Stimulated activated naive CD8-positive, alpha-beta T cell treated with anti-CD3 and anti-CD28 coated beads, Interleukin-15, amount 100 ng/mL, for 72 hours (primary cell): ENCODE measurements around the gene ZNF622.
"Not testable (repeated sequence)": the region's sequence is repeated elsewhere in the genome, so short reads cannot be mapped to it uniquely, and the experiment has no call there.

Source experiments
- ATAC-seq: fragments of 150-1000 bp; cut with Tn5 transposase; 2 replicates; pipeline ENCODE4 v1.10.0; 2021; ENCODE audit warnings: mild to moderate bottlenecking, moderate library complexity
- DNase-seq, 2 donors: peaks; one replicate each; pipeline ENCODE4 v3.0.0; 2021 to 2022
- H3K27ac Mint-ChIP-seq, 2 donors: one replicate each; pipeline ENCODE4 v1.8.0; 2022; ENCODE audit warnings: mild to moderate bottlenecking in 2 of 2, mixed read lengths in 2 of 2, moderate library complexity in 2 of 2
- H3K27me3 Mint-ChIP-seq: one replicate; pipeline ENCODE4 v1.8.0; 2022; ENCODE audit warnings: mixed read lengths
- H3K4me1 Mint-ChIP-seq: one replicate; pipeline ENCODE4 v1.8.0; 2022; ENCODE audit warnings: mild to moderate bottlenecking, mixed read lengths
- H3K4me3 Mint-ChIP-seq, 2 donors: one replicate each; pipeline ENCODE4 v1.8.0; 2022; ENCODE audit warnings: mild to moderate bottlenecking in 2 of 2, mixed read lengths in 2 of 2, moderate library complexity in 1 of 2
- H3K9me3 Mint-ChIP-seq, 2 donors: one replicate each; pipeline ENCODE4 v1.8.0; 2022; ENCODE audit warnings: mixed read lengths in 2 of 2

The ZNF622 gene

DNA sequence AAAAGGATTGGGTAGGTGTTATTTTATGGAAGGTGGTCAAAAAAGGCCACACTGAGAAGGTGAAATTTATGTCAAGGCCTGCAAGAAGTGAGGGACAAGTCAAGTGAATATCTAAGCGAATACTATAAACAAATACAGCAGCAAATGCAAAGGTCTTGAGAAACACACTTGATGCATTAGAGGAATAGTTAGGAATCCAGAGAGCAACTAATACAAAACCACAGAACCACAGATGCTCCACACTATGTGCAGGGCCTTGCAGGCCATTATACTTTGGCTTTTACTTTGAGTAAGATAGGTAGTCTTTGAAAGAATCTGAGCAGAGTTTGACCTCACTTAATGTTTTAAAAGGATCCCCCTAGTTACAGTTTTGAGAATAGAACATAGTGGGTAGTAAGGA is 4.6 kb downstream of the ZNF622 start:
- Mint-ChIP-seq H3K27me3 (no peaks in the 10 kb centered on the region), H3K9me3 (no peaks in the 10 kb centered on the region), H3K4me1 (peaks cover 82% of the 10 kb centered on the region), H3K27ac (peak overlapping the region in 1 of 2 donors; percentile 69), H3K4me3 (peak overlapping the region; percentile 8 to 43)
- no peak for ATAC-seq
- DNase-seq: no peak

GRCh38 chr5:16459451-16459850 is 6.1 kb downstream of the ZNF622 start:
- DNase-seq (no peak), ATAC-seq (peak; percentile 10)
- H3K4me1 Mint-ChIP-seq: peaks cover 79% of the 10 kb centered on the region
- peak overlapping the region in 1 of 2 donors; percentile 41 for H3K27ac Mint-ChIP-seq
- H3K4me3 Mint-ChIP-seq: peak overlapping the region in 1 of 2 donors; percentile 4
- H3K9me3 Mint-ChIP-seq: no peaks in the 10 kb centered on the region
- H3K27me3 Mint-ChIP-seq: no peaks in the 10 kb centered on the region

- ATAC-seq (no peak), DNase-seq (no peak)
- Mint-ChIP-seq H3K27me3 (no peaks in the 10 kb centered on the region), H3K4me3 (peak overlapping the region in 1 of 2 donors; percentile 18), H3K9me3 (no peaks in the 10 kb centered on the region), H3K4me1 (peaks cover 66% of the 10 kb centered on the region), H3K27ac (peak overlapping the region in 1 of 2 donors; percentile 1)
These were observed 7.7 kb downstream of the ZNF622 start for GRCh38 chr5:16457853-16458252.

DNA sequence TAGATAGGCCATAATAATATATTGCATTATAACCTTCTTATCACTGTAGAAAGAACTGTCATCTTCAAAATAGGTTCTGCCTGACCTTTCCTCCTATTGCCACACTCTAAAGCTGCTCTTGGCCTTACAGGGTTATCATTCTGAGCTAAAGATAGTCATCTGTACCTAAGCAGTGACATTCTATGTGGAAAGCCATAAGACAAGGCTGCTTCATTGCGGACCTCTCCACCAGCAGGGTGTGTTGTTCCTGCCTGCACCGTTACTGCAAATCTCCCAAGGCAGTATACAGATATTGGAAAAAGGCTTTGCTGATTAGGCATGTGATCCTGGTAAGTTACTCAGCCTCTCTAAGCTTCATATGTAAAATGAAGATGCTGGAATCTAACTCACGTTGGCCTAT is 8.1 kb downstream of the ZNF622 start:
- no peak for DNase-seq
- Mint-ChIP-seq H3K27ac (no peak overlapping the region), H3K27me3 (no peaks in the 10 kb centered on the region), H3K9me3 (no peaks in the 10 kb centered on the region), H3K4me1 (peaks cover 64% of the 10 kb centered on the region), H3K4me3 (peak overlapping the region in 1 of 2 donors; percentile 18)
- no peak for ATAC-seq

DNA sequence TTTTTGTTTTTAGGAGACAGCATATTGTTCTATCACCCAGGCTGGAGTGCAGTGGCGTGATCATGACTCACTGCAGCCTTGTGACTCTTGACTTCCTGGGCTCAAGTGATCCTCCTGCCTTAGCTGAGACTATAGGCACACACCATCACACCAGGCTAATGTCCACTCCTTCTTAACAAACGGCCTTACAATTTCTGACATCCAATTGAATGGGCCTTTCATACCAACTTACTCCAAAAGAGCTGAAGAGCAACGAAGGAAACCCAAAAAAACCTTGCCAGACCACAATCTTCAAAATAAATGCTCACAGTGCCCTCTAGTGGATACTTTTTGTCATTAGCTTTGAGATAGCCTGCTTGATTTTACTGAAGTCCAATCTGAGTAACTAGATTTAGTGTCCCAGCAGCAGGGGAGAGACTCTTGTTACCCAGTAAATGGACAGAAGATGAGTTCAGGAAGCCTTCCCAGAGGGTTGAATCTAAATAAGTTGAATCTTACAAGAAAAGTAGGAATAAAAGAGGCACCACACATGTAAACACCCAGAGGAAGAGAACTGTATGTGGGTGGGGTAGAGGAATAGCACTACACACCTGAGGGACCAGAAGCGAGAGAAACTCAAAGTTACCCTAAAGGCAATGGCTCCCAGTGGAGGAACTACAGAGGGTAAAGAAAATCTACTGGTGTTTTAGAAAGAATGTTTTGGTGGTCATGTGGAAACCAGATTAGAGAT is 9.3 kb downstream of the ZNF622 start:
- peak; percentile 26 to 34 for DNase-seq
- no peaks in the 10 kb centered on the region for H3K27me3 Mint-ChIP-seq
- H3K9me3 Mint-ChIP-seq: no peaks in the 10 kb centered on the region
- H3K4me1 Mint-ChIP-seq: peaks cover 52% of the 10 kb centered on the region
- peak; percentile 90 for ATAC-seq
- peak overlapping the region; percentile 75 to 86 for H3K27ac Mint-ChIP-seq
- peak overlapping the region; percentile 53 to 58 for H3K4me3 Mint-ChIP-seq

DNA sequence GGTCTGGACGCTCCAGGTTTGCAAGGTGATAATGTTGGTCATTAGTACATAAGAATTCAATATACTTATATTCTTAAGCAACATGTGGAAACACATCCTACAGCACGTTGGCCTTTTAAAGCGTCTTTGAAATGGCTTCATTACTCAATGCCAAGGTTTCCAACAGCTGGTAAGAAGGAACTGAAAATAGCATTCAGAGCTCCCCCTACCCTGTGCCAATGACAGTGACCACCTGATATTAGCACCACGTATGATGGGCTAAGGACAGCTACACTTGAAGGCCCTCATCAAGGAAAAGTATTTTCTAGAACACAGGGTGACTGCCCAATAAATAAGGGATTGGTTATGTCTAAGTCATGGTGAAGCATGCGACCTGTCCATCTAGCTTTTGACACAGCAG is 9.9 kb downstream of the ZNF622 start:
- Mint-ChIP-seq H3K4me1 (peaks cover 46% of the 10 kb centered on the region), H3K4me3 (peak overlapping the region; percentile 53 to 58), H3K27ac (peak overlapping the region; percentile 75 to 86), H3K9me3 (no peaks in the 10 kb centered on the region), H3K27me3 (no peaks in the 10 kb centered on the region)
- DNase-seq (no peak), ATAC-seq (no peak)

GRCh38 chr5:16454686-16455085 is 10.9 kb downstream of the ZNF622 start:
- peaks cover 36% of the 10 kb centered on the region for H3K4me1 Mint-ChIP-seq
- peak overlapping the region in 1 of 2 donors; percentile 5 for H3K27ac Mint-ChIP-seq
- DNase-seq (no peak), ATAC-seq (no peak)
- no peak overlapping the region for H3K4me3 Mint-ChIP-seq
- H3K9me3 Mint-ChIP-seq: no peaks in the 10 kb centered on the region
- no peaks in the 10 kb centered on the region for H3K27me3 Mint-ChIP-seq

DNA sequence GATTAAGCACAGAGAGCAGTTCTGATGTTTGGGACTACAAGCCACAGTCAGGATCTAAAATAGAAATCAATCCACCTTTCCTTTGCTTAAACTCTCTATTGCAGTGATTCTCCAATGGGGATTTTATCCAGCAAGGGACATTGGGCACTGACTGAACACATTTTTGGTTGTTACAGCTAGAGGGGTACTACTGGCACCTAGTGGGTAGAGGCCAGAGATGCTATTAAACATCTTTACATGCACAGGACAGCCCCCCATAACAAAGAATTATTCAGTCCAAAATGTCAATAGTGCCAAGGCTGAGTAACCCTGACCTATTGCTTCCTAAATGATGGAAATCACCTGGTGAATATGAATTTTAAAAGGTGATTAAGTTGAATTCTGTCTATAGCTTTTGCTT is 12.0 kb downstream of the ZNF622 start:
- H3K4me1 Mint-ChIP-seq: peaks cover 27% of the 10 kb centered on the region
- H3K9me3 Mint-ChIP-seq: no peaks in the 10 kb centered on the region
- ATAC-seq: no peak
- no peak for DNase-seq
- H3K27ac Mint-ChIP-seq: no peak overlapping the region
- H3K4me3 Mint-ChIP-seq: no peak overlapping the region
- H3K27me3 Mint-ChIP-seq: no peaks in the 10 kb centered on the region

DNA sequence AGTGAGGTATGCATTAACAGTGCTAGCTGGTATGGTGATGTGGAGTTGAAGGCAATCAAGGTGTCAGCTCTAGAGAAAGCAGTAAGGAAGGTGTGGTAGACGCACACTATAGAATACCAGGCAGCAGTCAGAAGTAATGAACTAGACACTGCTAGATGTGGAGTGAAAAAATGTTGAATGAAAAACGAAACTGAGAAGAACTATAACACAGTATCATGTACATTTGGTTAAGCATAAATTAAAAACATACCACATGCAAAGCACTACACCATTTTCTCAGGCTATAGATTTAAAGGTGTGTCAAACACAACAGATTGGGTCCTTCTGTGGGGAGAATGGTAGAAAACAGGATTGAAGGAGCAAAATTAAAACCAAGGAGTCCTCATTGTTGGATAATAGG is 15.4 kb downstream of the ZNF622 start:
- ATAC-seq (no peak), DNase-seq (no peak)
- Mint-ChIP-seq H3K27me3 (no peaks in the 10 kb centered on the region), H3K27ac (peak overlapping the region in 1 of 2 donors; percentile 28), H3K4me1 (no peaks in the 10 kb centered on the region), H3K9me3 (no peaks in the 10 kb centered on the region), H3K4me3 (no peak overlapping the region)

DNA sequence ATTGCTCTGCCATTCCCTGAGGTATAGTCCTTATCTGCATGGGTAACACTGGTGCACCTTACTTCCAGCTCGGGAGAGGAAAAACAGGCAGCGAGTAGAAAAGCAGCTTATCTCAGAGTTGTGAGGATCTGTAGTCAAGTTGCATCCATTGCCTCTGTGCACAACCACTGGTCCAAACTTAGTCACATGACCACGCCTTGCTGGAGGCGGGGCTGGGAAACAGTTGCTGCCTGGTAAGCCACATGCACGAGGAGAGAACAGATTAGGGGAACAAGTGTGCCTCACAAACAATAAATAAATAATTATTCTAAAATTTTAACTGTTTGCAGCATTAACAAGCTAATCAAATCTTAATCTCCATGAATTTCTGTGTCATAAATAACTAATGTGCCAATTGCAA is 18.6 kb downstream of the ZNF622 start:
- H3K27me3 Mint-ChIP-seq: no peaks in the 10 kb centered on the region
- H3K4me3 Mint-ChIP-seq: no peak overlapping the region
- no peak for DNase-seq
- H3K9me3 Mint-ChIP-seq: no peaks in the 10 kb centered on the region
- no peaks in the 10 kb centered on the region for H3K4me1 Mint-ChIP-seq
- no peak overlapping the region for H3K27ac Mint-ChIP-seq
- ATAC-seq: no peak

DNA sequence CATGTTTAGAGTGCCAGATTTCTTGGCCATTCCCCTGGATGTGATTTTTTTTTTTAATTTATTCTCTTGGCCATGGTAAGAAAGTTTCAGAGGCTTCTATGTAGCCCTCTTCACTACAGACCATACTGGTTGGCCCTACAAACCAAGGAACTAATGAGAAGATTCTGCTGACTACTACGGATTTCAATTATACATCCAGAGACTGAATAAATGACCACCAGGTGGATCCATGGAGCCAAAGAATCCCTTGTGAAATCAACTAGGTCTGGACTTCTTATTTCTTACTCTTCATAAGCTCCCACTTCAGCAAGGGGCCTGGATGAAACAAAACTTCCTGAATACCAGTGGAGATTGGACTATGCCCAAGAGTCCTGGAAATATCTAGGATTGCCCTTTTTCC is 27.6 kb downstream of the ZNF622 start:
- no peak for DNase-seq
- no peak overlapping the region for H3K4me3 Mint-ChIP-seq
- ATAC-seq: no peak
- H3K4me1 Mint-ChIP-seq: no peaks in the 10 kb centered on the region
- peaks cover under 1% of the 10 kb centered on the region for H3K27me3 Mint-ChIP-seq
- H3K27ac Mint-ChIP-seq: no peak overlapping the region
- H3K9me3 Mint-ChIP-seq: no peaks in the 10 kb centered on the region

GRCh38 chr5:16436065-16436682 is 29.4 kb downstream of the ZNF622 start:
- DNase-seq, H3K9me3 Mint-ChIP-seq: not testable (repeated sequence)

GRCh38 chr5:16431490-16431889 is 34.1 kb downstream of the ZNF622 start:
- Mint-ChIP-seq H3K4me3 (no peak overlapping the region), H3K27me3 (peaks cover 37% of the 10 kb centered on the region), H3K27ac (no peak overlapping the region), H3K4me1 (no peaks in the 10 kb centered on the region), H3K9me3 (no peaks in the 10 kb centered on the region)
- no peak for ATAC-seq
- DNase-seq: no peak

More at GRCh38 chr5:16436065-16436682, 29.4 kb downstream of the ZNF622 start:
- peak; percentile 49 for ATAC-seq
- not testable (repeated sequence) for H3K27ac Mint-ChIP-seq, H3K27me3 Mint-ChIP-seq, H3K4me3 Mint-ChIP-seq, H3K4me1 Mint-ChIP-seq

- DNase-seq: no peak
- no peak for ATAC-seq
- Mint-ChIP-seq H3K27ac (peak overlapping the region in 1 of 2 donors; percentile 55), H3K4me3 (no peak overlapping the region), H3K27me3 (peaks cover 41% of the 10 kb centered on the region), H3K9me3 (no peaks in the 10 kb centered on the region), H3K4me1 (no peaks in the 10 kb centered on the region)
These were observed 35.1 kb downstream of the ZNF622 start for GRCh38 chr5:16430349-16431089.

DNA sequence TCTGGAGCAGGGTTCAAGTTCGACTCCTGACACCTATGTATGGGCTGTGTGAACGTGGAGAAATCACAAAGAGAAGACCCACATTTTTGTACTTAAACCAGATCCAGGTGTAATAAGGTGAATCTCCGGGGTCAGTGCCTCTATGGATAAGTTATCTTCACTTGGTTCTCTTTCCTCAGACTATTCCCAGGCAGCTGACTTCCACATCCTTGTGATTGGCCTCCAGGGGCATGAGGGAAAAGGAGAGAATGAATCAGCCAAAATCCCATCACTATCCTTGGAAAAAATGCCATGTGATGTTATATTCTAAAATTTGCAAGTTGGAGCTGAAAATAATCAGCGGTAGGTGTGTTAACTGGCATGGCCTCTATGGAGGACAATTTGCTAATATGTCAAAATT is 37.2 kb downstream of the ZNF622 start:
- ATAC-seq: no peak
- no peak overlapping the region for H3K27ac Mint-ChIP-seq

DNA sequence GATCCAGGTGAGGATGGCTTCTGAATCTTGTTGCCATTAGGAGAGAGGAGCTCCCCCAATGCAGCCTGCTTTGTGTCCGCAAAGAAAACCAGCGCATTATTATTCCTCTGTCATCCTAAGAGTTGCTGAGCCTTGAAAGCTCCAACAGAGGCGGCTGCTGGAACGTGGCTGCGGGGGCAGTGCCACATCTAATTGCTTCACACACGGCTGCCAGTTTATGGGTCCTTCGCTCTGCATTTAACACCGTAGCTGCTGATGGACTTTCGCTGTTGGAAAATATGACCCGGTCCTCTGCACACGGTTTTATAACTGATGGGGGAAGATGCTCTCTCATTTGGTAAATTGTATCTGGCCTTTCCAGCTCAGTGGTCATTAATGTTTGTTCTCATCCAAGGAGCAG is 38.0 kb downstream of the ZNF622 start:
- H3K4me1 Mint-ChIP-seq: no peaks in the 10 kb centered on the region

More for the DNA sequence above, 37.2 kb downstream of the ZNF622 start:
- Mint-ChIP-seq H3K27me3 (peaks cover 47% of the 10 kb centered on the region), H3K9me3 (no peaks in the 10 kb centered on the region), H3K4me3 (no peak overlapping the region), H3K4me1 (no peaks in the 10 kb centered on the region)
- DNase-seq: no peak

More for the DNA sequence above, 38.0 kb downstream of the ZNF622 start:
- H3K4me3 Mint-ChIP-seq: no peak overlapping the region
- no peak overlapping the region for H3K27ac Mint-ChIP-seq
- ATAC-seq: no peak
- no peaks in the 10 kb centered on the region for H3K9me3 Mint-ChIP-seq
- no peak for DNase-seq
- peaks cover 51% of the 10 kb centered on the region for H3K27me3 Mint-ChIP-seq
